ENCODE data around the gene CCNY. TPM values are rescaled to one million over a fixed set of nuclear protein-coding genes. Genes with fewer than 3 reads are reported as not detected.
"Not testable (repeated sequence)": the region's sequence is repeated elsewhere in the genome, so short reads cannot be mapped to it uniquely, and the experiment has no call there.

CCNY gene
- total RNA-seq, 4 donors from 2014 or later = 23.3 to 72.3 (median 26.7) TPM

GRCh38 chr10:35398908-35399307 is 62.6 kb downstream of the CCNY start:
- WGBS, 2 donors = 92 to 95% methylated on average over 7 of the region's 7 CpGs
- intact Hi-C loops (cut with DNase I; ENCODE audit: low total_unique reads) = no loop called here
- no peak for TF ChIP-seq POLR2A (IDR thresholded peaks at IDR 0.05)
- TF ChIP-seq, protein P1, sequence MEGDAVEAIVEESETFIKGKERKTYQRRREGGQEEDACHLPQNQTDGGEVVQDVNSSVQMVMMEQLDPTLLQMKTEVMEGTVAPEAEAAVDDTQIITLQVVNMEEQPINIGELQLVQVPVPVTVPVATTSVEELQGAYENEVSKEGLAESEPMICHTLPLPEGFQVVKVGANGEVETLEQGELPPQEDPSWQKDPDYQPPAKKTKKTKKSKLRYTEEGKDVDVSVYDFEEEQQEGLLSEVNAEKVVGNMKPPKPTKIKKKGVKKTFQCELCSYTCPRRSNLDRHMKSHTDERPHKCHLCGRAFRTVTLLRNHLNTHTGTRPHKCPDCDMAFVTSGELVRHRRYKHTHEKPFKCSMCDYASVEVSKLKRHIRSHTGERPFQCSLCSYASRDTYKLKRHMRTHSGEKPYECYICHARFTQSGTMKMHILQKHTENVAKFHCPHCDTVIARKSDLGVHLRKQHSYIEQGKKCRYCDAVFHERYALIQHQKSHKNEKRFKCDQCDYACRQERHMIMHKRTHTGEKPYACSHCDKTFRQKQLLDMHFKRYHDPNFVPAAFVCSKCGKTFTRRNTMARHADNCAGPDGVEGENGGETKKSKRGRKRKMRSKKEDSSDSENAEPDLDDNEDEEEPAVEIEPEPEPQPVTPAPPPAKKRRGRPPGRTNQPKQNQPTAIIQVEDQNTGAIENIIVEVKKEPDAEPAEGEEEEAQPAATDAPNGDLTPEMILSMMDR (IDR thresholded peaks at IDR 0.05) = no peak
- no peak overlapping the region for H3K4me3 ChIP-seq (ENCODE audit: low read depth, poor library complexity, severe bottlenecking)
- DNase-seq (ENCODE audit: low spot score in 2 of 2) = no peak

DNA sequence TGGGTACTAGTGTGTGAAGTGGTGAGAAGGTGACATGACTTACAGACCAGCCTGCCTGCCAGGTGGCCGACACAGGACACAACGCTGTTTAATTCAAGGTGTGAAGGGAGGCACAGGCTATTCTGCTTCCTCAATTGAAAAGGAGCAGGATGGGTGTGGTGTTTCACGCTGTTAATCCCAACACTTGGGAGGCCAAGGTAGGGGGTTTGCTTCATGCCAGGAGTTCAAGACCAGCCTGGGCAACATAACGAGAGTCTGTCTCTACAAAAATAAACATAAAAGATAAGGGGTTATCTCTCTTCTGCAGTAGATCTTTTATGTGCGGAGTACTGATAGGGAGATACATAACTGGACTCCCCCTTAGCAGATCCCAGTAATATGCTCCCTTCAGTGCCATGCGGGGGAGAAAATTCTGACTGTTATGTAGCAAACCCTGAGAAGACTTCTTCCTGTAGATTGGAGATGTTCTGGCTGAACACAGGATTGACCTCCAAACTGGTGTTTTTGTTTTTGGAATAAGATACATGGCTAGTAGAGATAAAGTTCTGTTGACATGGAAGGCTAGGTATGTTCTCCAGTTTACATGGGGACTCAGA is 63.2 kb downstream of the CCNY start:
- intact Hi-C loops (cut with DNase I; ENCODE audit: low total_unique reads) = no loop called here
- DNase-seq (ENCODE audit: low spot score in 2 of 2) = no peak
- 92 to 94% methylated on average over 6 of the region's 6 CpGs for WGBS, 2 donors
- no peak overlapping the region for H3K4me3 ChIP-seq (ENCODE audit: low read depth, poor library complexity, severe bottlenecking)
- no peak for TF ChIP-seq POLR2A (IDR thresholded peaks at IDR 0.05)

- DNase-seq (ENCODE audit: low spot score in 2 of 2) = no peak
- H3K4me3 ChIP-seq (ENCODE audit: low read depth, poor library complexity, severe bottlenecking) = no peak overlapping the region
- 70 to 77% methylated on average over 8 of the region's 8 CpGs for WGBS, 2 donors
- intact Hi-C loops (cut with DNase I; ENCODE audit: low total_unique reads) = no loop called here
- TF ChIP-seq, protein P1 (IDR thresholded peaks at IDR 0.05) = no peak
- no peak for TF ChIP-seq POLR2A (IDR thresholded peaks at IDR 0.05)
These were observed 64.4 kb downstream of the CCNY start for GRCh38 chr10:35400595-35401268.

GRCh38 chr10:35403491-35403890 is 67.2 kb downstream of the CCNY start:
- DNase-seq (ENCODE audit: low spot score in 2 of 2); intact Hi-C loops (cut with DNase I; ENCODE audit: low total_unique reads); H3K4me3 ChIP-seq (ENCODE audit: low read depth, poor library complexity, severe bottlenecking): not testable (repeated sequence)
- 94 to 98% methylated on average over 5 of the region's 5 CpGs for WGBS, 2 donors

DNA sequence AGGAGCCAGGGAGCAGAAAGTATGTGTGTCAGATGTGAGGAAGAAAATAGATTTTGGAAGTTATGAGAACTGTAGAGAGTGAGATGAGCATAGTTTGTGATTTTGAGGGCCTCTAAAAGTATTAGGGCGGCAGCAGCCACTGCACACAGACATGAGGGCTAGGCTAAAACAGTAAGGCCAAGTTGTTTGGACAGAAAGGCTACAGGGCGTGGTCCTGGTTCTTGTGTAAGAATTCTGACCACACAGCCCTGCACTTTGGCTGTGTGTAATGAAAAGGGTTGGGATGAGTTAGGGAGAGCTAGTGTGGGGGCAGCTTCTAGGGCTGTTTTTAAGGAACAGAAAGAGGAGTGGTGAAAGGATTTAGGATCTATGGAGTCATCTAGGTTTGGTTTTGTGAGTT is 67.8 kb downstream of the CCNY start:
- intact Hi-C loops (cut with DNase I; ENCODE audit: low total_unique reads); H3K4me3 ChIP-seq (ENCODE audit: low read depth, poor library complexity, severe bottlenecking): not testable (repeated sequence)
- peak in 1 of 2 donors; percentile 63 for DNase-seq (ENCODE audit: low spot score in 2 of 2)
- WGBS, 2 donors = 59 to 84% methylated on average over 2 of the region's 2 CpGs

DNA sequence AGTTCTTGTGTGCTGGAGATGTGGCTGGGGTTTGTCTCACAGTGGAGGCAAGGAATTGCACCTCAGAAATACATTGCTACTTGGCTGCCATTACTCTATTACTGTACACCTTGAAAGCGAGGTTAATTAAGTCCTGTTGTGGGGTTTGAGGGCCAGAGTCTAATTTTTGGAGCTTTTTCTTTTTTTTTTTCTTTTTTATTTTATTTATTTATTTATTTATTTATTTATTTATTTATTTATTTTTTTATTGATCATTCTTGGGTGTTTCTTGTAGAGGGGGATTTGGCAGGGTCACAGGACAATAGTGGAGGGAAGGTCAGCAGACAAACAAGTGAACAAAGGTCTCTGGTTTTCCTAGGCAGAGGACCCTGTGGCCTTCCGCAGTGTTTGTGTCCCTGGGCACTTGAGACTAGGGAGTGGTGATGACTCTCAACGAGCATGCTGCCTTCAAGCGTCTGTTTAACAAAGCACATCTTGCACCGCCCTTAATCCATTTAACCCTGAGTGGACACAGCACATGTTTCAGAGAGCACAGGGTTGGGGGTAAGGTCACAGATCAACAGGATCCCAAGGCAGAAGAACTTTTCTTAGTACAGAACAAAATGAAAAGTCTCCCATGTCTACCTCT is 69.8 kb downstream of the CCNY start:
- DNase-seq (ENCODE audit: low spot score in 2 of 2) = not testable (repeated sequence)
- 66 to 80% methylated on average over 5 of the region's 5 CpGs for WGBS, 2 donors

DNA sequence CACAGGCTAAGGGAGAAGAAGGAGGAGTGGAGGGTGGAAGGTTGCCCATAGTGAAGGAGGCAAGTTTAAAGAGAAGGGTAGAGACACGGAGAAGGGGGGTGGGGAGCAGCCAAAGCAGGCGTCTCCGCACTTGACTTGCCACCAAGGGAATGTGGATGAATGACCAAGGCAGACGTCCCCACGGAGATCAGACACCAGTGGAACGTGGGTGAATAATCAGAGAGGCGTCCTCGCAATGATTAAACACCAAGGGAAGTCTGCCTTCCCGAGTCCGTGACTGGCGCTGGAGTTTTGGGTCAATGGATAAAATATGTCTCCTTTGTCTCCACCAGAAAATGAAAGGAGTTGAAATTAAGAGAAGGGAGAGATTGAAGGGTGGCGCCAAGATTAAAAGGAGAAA is 71.4 kb downstream of the CCNY start:
- intact Hi-C loops (cut with DNase I; ENCODE audit: low total_unique reads); H3K4me3 ChIP-seq (ENCODE audit: low read depth, poor library complexity, severe bottlenecking); DNase-seq (ENCODE audit: low spot score in 2 of 2): not testable (repeated sequence)
- 88 to 92% methylated on average over 12 of the region's 12 CpGs for WGBS, 2 donors

More for the DNA sequence above, 69.8 kb downstream of the CCNY start:
- intact Hi-C loops (cut with DNase I; ENCODE audit: low total_unique reads); H3K4me3 ChIP-seq (ENCODE audit: low read depth, poor library complexity, severe bottlenecking): not testable (repeated sequence)

DNA sequence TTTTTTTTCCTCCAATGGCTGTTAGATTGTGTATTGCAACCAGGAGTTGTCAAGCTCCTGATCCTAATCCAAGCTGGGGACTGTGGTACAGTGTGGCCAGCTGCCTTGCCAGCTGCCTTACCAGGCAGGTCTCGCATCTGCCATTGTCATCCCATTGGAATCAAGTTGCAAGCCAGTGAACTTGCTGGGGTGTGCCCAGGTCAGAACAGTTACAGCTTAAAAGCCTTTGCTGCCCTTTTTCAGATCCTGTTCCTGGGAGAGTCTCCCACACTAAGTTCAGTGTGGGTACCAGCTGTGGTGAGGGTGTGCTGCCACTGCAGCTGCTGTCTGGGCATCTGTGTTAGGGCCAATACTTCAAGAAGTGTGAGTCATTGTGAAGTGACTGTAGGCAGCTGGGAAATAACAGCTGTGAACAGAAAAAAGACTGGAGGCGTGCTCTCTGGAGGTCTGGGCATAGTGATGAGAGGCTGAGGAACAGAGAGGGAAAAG is 72.8 kb downstream of the CCNY start:
- 24 to 49% methylated on average over 2 of the region's 2 CpGs for WGBS, 2 donors

More for the DNA sequence above, 72.8 kb downstream of the CCNY start:
- DNase-seq (ENCODE audit: low spot score in 2 of 2) = no peak
- TF ChIP-seq POLR2A (IDR thresholded peaks at IDR 0.05) = no peak
- intact Hi-C loops (cut with DNase I; ENCODE audit: low total_unique reads) = no loop called here
- H3K4me3 ChIP-seq (ENCODE audit: low read depth, poor library complexity, severe bottlenecking) = no peak overlapping the region

All from lower leg skin (tissue), 4 donors.